GM18868 (cell line): ENCODE results near the gene BCL2L14.

Experiments used
- ATAC-seq: cut with Tn5 transposase; IDR thresholded peaks from one replicate; pipeline ENCODE4 v1.9.1; 2021; ENCODE audit warnings: mild to moderate bottlenecking, moderate library complexity; ENCODE audit not compliant: unreplicated experiment

BCL2L14 gene, protein sequence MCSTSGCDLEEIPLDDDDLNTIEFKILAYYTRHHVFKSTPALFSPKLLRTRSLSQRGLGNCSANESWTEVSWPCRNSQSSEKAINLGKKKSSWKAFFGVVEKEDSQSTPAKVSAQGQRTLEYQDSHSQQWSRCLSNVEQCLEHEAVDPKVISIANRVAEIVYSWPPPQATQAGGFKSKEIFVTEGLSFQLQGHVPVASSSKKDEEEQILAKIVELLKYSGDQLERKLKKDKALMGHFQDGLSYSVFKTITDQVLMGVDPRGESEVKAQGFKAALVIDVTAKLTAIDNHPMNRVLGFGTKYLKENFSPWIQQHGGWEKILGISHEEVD

DNA sequence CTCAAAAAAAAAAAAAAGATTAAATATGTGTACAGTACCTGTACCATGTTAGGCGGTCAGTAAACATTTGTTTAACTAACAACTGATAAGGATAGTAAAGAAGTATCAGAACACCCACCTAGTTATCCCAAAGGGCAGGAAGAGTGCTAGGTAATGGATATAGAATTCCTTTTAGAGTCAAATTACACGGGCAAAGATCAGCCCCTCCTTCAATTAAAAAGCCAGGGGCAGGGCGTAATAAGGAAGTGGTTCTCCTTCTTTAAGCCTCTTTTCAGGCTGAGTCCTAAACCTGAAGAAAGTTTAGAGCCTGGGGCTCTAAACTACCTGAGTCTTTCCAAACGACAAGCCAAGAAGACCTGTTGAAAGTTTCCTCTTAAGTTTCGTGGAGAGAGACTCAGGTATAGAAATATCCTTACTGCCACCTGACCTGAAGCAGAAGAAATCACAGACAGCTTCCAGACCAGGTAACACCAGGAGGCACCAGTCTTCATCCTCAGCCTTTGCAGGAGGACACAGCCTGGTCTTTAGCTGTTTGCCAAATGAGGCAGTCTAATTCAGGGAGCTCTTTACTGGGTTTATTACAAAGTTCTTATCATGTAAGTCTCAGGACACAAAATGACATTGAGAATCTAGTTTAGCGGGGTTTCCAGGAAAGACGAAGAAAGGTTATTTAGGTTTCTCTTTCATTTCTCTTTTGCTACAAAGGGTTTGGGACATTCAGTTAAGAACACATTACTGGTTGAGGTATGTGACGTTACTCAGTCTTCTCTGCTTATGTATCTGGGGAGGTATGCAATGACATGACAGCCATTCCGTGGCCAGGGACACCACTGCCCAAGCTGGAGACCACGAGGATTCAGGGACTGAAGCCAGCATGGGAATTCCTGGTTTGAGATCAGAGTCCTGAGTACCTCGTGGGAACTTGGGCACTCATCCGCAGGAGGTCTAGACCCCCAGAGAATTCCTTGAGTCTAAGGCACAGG is at the start of gene BCL2L14:
Gene BCL2L14 (plus strand): TSS at position 266 of the 983 bp plus-strand sequence. CDS start 8,367 bp downstream, outside the sequence.
- no peak for ATAC-seq

DNA sequence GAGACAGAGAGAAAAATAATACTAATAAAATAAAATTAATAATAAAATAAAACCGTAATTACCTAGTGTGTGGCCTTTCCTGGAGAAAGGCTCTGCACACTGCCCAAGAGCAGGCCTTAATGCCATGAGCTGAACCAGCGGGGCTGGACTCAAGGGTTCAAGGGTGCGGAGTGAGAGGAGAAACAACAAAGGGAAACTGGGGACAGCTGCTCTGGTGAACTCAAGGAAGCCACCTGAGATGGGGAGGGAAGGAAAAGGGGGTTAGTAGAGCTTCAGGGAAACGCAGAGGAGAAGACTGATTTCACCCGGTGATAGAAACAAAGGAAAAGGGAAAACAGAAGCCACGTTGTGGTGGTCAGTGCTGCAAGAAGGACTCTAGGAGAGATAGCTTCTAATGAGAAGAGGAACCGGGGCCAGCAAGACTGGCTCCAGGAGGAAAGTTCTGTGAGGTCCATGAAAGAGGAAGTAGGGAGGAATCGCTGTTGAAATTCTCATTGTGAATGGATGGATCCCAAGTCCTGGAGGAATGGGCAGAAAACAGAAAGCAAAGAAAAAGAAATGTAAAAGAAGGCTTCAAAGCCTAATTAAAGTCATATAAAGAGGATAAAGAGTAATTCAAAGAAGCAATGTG is 48.3 kb upstream of the BCL2L14 start:
- ATAC-seq: no peak

DNA sequence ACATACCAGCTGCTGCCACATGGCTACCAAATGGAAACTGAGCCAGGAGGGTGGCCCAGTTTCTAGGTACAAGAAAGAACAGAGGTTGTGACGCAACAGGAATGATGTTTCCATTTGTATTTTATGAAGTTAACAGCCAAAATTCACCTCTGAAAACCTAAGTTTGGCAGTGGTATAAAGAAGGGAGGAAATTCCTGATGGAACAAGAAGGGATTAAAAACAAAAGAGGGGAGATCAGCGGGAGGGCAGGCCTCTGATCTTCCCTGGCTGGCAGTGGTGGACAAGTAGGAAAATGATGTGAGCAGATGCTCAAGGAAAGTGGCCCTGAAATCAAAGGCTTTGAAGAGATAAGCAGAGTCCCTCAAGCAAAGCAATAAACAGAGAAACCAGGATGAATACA is 47.3 kb upstream of the BCL2L14 start:
- ATAC-seq: no peak

DNA sequence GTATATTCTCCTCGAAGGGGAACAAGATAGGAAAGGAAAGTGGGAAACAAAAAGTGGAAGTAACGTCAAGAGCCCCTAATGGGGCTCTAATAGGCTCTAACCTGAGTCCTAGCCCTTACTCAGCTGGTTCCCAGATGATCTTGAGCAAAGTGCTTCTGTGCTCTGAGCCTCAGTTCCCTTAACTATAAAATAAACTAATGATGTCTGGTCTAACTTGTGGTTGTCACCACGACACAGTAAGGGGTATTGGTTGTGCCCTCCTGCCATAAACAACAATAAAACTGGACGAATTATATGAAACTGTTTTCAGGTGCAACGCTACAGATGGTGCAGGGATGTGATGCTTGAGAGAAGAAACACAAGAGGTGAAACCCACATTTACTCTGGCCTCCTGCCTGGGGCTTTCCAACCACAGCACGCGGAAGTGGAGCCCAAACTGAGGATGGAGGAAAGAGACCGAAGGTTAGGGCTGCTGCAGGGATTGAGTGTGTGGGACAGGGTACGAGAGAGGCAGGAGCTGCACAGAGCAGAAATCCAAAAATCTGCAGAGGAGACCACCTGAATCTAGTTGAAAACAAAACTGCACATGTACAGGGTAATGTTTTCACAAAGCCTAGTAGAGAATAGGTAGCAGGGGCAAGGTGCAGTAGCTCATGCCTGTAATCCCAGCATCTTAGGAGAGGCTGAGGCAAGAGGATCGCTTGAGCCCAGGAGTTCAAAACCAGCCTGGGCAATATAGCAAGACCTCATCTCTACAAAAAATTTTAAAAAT is 45.6 kb upstream of the BCL2L14 start:
- peak; percentile 83 for ATAC-seq

DNA sequence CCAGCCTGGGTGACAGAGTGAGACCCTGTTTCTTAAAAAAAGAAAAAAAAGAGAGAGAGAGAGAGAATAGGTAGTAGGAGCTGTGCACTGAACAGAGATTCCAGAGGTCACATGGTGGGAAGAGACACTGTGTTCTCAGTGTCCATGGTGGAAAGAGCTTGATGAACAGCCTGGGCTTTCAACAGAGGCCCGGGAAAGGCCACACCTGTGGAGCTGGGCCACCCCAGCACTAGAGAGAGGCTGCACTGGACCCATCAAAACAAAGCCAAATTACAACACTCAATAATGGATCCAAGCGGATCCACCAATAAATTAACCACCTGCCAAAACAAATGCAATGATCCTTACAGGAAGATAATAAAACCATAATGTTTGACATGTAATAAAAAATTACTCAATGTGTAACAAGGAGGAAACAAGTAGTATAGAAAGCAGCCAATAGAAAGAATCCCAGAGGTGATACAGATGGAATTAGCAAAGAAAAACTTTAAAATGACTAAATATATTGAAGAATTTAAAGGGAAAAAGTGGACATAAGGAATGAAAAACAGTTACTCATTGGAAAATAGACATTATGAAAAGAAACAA is 44.8 kb upstream of the BCL2L14 start:
- ATAC-seq: no peak

DNA sequence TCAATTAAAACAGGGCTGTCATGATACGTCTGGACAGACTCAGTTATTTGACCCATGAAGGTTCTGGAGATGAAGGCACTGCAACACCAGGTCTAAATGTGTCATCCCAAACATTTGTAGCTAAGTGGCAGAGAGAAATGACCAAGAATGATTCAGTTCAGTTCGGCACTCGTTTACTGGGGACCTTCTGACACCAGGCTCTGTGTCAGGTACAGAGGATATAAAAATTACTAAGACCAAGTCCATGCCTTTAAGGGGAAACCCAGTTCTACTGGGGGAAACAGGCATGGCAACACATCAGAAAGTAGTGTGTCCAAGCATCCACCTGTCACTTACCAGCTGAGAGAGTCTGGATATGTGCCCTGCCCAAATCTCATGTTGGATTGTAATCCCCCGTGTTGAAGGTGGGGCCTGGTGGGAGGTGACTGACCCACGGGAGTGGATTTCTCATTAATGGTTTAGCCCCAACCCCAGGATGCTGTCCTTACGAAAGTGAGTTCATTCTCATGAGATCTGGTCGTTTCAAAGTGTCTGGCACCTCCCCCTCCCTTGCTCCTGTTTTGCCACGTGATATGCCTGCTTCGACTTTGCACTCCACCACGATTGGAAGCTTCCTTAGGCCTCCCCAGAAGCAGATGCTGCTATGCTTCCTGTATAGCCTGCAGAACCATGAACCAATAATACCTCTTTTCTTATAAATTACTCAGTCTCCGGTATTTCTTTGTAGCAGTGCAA is 41.9 kb upstream of the BCL2L14 start:
- no peak for ATAC-seq

DNA sequence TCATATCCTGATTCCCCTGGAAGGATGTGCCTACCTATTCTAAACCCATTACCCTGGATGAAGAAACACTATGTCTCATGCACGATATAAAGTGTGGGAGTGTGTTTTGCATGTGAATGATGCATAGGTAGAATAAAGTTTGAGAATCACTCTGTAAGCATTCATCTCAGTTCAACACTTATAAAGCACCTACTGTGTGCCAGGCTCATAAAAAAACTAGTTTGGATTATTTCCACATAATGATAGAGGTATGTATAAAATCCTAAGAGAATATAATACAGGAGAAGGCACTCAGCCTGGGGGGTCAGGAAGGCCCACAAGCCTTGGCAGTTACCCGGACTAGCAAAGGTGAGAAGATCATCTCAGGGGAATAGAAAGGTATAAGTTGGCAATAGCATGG is 41.1 kb upstream of the BCL2L14 start:
- no peak for ATAC-seq

DNA sequence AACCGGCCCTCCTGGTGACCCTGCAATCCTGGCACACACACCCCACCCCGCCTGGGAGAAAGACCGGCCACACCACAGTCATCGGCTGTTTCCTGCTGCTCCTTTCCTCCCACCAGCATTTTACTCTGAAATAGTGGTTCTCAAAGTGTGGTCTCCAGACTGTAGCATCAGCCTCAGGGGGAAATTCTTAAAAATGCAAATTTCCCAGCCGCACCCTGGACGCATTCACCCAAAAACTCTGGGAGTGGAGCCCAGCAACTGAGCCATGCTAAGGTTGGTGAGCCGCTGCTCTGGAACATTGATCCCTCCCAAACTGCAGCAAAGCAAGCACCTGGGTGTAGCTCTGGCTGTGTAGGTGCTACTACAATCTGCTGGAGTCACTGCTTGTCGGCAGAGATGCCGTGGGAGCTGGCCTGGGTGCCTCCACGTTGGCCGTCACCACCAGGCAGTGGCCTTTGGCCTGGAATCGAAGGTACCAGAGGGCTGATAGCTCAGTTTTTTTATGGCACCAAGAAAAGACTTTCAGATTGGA is 38.4 kb upstream of the BCL2L14 start:
- ATAC-seq: peak; percentile 22

DNA sequence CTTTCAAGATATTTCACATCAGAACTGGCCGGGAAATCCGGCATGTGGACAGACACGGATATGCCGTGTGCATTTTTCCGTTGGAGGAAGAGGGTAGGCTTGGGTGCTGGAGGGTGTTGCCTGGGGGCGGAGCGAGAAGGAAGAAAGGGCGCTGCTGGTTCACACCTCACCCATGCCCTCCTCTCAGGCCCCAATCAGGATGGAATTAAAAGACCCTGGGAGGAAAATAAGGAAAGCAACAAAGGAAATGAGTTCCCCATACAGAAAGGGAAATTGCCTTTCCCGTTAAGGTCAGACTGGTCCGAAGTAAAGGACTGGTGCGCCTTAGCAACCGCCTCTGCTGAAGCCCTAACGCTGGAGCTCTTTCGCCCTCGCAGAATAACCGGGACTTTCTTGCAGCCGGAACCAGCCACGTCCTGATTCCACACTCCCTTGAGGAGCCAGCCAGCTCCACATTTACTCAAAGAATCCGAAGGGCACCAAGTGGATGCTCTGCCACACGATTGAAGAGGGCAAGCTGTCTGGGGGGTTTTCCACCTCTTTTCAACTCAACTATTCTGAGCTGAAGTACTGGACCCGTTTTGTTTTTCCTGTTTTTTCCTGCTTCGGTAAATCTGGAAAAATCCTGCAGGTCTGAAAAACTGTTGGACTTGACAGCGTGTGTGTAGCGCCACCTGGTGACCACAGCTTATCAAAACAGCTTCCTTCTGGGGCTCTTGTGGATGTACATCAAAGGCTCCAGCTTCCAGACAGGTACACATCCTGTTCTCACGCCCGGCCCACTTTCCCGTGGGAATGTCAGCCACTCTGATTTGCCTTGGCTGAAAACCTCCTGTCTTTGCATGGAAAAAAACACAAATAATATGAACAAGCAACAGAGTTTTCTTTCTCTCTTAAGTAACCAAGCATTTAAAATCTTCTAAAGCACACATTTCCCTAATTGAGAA is 37.6 kb upstream of the BCL2L14 start:
- peak; percentile 31 for ATAC-seq

DNA sequence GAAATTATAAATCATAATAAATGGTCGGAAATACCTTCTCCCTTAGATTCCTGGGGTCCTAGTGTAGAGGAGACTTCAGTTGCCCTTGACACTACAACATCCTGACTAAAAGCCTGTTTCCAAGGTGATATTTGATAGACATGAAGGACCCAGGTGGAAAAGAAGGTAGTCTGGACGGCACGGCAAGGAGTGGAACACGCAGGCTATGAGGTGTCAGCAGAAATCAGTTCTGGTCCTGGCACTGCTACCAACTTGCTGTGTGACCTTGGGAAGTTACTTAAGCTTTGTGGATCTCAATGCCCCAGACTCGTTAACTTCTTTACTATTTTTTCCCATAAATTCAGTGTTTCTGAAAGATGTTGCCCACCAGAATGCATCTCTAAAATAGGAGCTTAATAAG is 36.9 kb upstream of the BCL2L14 start:
- no peak for ATAC-seq

DNA sequence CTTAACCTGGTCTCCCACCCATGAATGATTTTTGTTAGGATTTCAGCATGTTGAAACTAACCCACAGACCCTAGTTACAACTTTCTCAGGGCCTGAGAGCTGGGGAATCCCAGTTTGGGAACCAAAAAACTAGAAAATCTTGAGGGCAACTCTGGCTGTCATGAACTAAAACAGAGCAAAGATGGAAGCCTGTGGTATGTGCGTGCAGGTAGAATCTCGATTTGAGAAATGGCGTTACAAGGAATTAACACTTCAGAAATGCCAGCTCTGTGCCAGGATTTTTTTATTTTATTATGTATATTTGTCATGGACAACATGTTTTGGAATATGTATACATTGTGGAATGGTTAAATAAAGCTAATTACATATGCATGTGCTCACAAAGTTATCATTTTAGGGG is 36.4 kb upstream of the BCL2L14 start:
- no peak for ATAC-seq

DNA sequence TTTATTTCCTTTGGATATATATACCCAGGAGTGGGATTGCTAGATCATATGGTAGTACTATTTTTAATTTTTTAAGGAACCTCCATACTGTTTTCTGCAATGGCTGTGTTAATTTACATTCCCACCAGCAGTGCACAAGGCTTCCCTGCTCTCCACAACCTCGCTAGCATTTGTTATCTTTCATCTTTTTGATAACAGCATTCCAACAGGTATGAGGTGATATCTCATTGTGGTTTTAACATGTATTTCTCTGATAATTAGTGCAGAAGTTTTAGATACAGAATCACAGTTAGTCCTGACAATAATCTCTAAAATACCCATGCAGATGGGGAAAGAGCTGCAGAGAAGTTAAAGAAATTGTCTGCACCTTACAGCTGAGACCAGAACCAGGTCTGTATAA is 35.5 kb upstream of the BCL2L14 start:
- no peak for ATAC-seq

DNA sequence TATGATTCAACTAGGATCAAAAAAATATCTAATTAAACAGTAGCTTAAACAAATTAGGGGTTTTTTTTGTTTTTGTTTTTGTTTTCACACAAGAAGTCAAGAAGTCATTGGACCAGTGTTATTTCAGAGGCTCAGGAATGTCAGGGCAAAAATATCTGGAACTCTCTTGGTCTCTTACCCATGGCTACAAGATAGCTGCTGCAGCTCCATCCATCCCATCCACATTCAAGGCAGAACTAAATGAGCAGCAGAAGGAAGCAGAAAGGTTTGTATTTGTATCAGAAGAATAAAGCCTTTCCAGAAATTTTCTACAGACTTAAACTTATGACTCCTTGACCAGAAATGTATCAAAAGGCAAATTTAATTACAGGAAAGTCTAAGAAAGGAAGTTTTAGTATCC is 33.8 kb upstream of the BCL2L14 start:
- no peak for ATAC-seq

DNA sequence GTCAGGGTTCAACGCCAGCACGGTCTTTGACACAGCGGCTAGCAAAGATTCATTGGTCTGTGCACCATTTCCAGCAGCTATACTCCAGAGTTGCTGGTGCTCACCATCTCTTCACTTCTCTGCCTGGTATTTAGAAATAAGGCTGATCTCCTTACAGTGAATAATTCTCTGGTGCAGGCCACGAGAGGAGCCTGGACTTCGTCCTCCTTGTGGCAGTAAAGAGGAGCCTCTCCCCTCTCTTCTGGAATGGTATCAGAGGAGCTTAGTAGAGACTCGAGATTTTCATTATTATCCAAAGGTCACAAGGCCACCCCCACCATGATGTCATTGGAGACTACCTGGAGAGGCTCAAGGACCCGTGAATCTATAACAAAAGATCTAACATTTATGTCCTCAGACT is 30.8 kb upstream of the BCL2L14 start:
- ATAC-seq: no peak

DNA sequence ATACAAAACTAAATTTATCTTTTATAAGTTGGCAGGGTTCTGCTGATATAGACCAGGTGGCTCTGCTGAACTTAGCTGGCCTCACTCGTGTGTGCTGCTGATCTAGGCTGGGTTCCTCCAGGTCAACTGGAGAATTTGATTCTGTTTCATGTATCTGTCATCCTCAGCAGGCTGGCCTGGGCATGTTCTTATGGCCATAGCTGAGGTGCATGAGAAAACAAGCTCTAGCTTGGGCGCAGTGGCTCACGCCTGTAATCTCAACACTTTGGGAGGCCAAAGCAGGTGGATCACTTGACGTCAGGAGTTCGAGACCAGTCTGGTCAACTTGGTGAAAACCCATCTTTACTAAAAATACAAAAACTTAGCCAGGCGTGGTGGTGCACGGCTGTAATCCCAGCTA is 24.3 kb upstream of the BCL2L14 start:
- no peak for ATAC-seq

DNA sequence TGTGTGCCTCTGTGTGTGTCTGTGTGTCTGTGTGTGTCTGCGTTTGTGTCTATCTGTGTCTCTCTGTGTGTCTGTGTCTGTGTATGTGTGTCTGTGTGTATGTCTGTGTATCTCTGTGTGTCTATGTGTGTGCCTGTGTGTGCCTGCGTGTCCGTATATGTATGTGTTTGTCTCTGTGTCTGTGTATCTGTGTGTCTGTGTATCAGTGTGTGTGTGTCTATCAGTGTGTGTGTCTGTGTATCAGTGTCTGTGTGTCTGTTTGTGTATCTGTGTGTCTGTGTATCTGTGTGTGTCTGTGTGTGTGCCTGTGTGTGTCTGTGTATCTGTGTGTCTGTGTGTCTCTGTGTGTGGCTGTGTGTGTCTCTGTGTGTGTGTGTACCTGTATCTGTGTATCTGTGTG is 23.1 kb upstream of the BCL2L14 start:
- ATAC-seq: no peak

DNA sequence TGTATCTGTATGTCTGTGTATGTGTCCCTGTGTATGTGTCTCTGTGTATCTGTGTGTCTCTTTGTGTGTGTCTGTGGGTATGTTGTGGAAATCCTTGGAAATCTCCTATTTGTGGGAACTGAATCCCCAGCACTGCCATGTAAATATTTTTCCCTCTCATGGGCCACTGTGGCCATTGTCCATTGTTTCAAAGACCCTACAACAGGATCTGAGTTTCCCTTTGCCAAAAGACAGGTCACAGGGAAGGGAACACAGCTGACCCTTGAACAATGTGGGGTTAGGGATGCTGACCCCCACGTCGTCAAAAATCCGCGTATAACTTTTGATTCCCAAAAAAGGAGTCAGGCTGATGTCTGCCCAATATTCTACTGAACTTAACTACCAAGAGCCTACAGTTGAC is 22.5 kb upstream of the BCL2L14 start:
- no peak for ATAC-seq

DNA sequence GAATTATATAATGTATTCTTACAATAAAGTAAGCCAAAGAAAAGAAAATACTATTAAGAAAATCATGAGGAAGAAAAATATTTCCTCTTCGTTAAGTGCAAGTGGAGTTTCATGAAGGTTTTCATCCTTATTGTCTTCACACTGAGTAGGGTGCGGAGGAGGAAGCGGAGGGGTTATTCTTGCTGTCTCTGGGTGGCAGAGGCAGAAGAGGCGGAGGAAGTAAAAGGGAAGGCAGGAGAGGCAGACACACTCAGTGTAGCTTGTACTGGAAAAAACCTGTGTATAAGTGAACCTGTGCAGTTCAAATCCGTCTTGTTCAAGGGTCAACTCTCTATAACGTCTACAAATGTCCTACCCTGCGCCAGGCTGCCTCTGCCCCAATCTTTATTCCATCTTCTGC is 22.0 kb upstream of the BCL2L14 start:
- ATAC-seq: no peak
